H1 (cell line): ENCODE measurements around the gene TMEM150B. TPM values are rescaled to one million over a fixed set of nuclear protein-coding genes. Genes with fewer than 3 reads are reported as not detected.
"Not testable (repeated sequence)": the region's sequence is repeated elsewhere in the genome, so short reads cannot be mapped to it uniquely, and the experiment has no call there.

Experiments used
- CTCF ChIA-PET: fragments of 300-600 bp; sonication (Branson Sonifier 250); formaldehyde crosslinking; loops from one replicate; lab custom pipeline; 2021; ENCODE audit not compliant: partially characterized antibody; lab: Charles Lee
- POLR2A ChIA-PET: fragments of 300-600 bp; sonication (Branson Sonifier 250); formaldehyde crosslinking; loops from one replicate; lab custom pipeline; 2021; ENCODE audit warnings: inconsistent platforms; ENCODE audit not compliant: partially characterized antibody; lab: Charles Lee
- DNase-seq, 2 experiments: peaks; one replicate each; pipeline versions ENCODE4 v3.0.0 to v3.0.0-alpha.2; 2010 to 2022; ENCODE audit warnings: low spot score in 2 of 2, low read depth in 1 of 2, mixed read lengths in 1 of 2
- FAIRE-seq: peaks from 2 replicates; lab custom pipeline; 2011; peaks lifted over from hg19 to GRCh38; lab: Jason Lieb, UNC
- H2AFZ ChIP-seq: 2 replicates; pipeline ENCODE4 v1.8.1; 2012; ENCODE audit warnings: low read length, inconsistent platforms
- H2AK5ac ChIP-seq: 2 replicates; pipeline ENCODE4 v1.6.1; 2013; ENCODE audit warnings: low read depth, low read length
- H2BK120ac ChIP-seq: replicated peaks from 2 replicates; pipeline ENCODE3; 2013; ENCODE audit warnings: low read depth, low read length, inconsistent platforms
- H2BK12ac ChIP-seq: 2 replicates; pipeline ENCODE4 v1.6.1; 2013; ENCODE audit warnings: low read depth, low read length
- H2BK15ac ChIP-seq: 2 replicates; pipeline ENCODE4 v1.6.1; 2013; ENCODE audit warnings: low read length
- H2BK20ac ChIP-seq: 2 replicates; pipeline ENCODE4 v1.6.1; 2013; ENCODE audit warnings: low read length
- H2BK5ac ChIP-seq: 2 replicates; pipeline ENCODE4 v1.6.1; 2013; ENCODE audit warnings: low read depth, low read length
- H3K14ac ChIP-seq: 2 replicates; pipeline ENCODE4 v1.6.1; 2013; ENCODE audit warnings: inconsistent platforms; ENCODE audit not compliant: insufficient read length
- H3K18ac ChIP-seq: 2 replicates; pipeline ENCODE4 v1.6.1; 2013; ENCODE audit warnings: low read length; ENCODE audit errors: extremely low read depth
- H3K23ac ChIP-seq: 2 replicates; pipeline ENCODE4 v1.6.1; 2013; ENCODE audit warnings: inconsistent platforms; ENCODE audit not compliant: insufficient read length
- H3K23me2 ChIP-seq: 2 replicates; pipeline ENCODE4 v1.6.1; 2013; ENCODE audit warnings: low read depth, low read length
- H3K27ac ChIP-seq: 2 replicates; pipeline ENCODE4 v1.6.1; 2011; ENCODE audit warnings: low read depth, low read length, inconsistent platforms
- H3K27me3 ChIP-seq, 4 experiments: replicated peaks in 1 of 4; 1 replicate in 1 of 4; 2 replicates in 3 of 4; pipeline versions ENCODE4 v1.6.1 to v1.8.1; 2011 to 2013; ENCODE audit warnings: low read length in 3 of 4, mild to moderate bottlenecking in 3 of 4, inconsistent platforms in 2 of 4, mixed read lengths in 2 of 4, moderate library complexity in 1 of 4; ENCODE audit not compliant: control insufficient read depth in 3 of 4, insufficient read depth in 3 of 4; ENCODE audit errors: extremely low read depth in 1 of 4
- H3K36me3 ChIP-seq, 4 experiments: 2 replicates each; pipeline versions ENCODE4 v1.6.1 to v1.8.1; 2011 to 2013; ENCODE audit warnings: mild to moderate bottlenecking in 4 of 4, low read length in 3 of 4, moderate library complexity in 2 of 4, control low read depth in 1 of 4, inconsistent platforms in 1 of 4; ENCODE audit not compliant: insufficient read depth in 4 of 4, control insufficient read depth in 2 of 4
- H3K4ac ChIP-seq: replicated peaks from 2 replicates; pipeline ENCODE3; 2013; ENCODE audit warnings: low read length, low read depth, mixed read lengths, inconsistent platforms; ENCODE audit not compliant: insufficient read length
- H3K4me1 ChIP-seq, 4 experiments: replicated peaks in 1 of 4; 1 replicate in 1 of 4; 2 replicates in 3 of 4; pipeline versions ENCODE4 v1.6.1 to v1.8.1; 2011 to 2013; ENCODE audit warnings: low read length in 3 of 4, inconsistent platforms in 2 of 4, mixed read lengths in 1 of 4; ENCODE audit not compliant: insufficient read depth in 4 of 4, control insufficient read depth in 3 of 4
- H3K4me2 ChIP-seq, 2 experiments: 2 replicates each; pipeline versions ENCODE4 v1.6.1 to v1.8.1; 2011 to 2013; ENCODE audit warnings: low read depth in 2 of 2, low read length in 2 of 2, control low read depth in 1 of 2, inconsistent platforms in 1 of 2, mild to moderate bottlenecking in 1 of 2; ENCODE audit not compliant: insufficient read depth in 1 of 2
- H3K4me3 ChIP-seq, 4 experiments: fragments of 200-600, 300-600 bp in 1 of 4; sonication (generic), shearing (Covaris generic), sonication (Bioruptor Twin) in 1 of 4; 2 replicates each; pipeline versions ENCODE4 v1.5.1 to v1.8.1; 2011 to 2016; ENCODE audit warnings: low read length in 4 of 4, low read depth in 3 of 4, control low read depth in 2 of 4, inconsistent platforms in 2 of 4, mild to moderate bottlenecking in 2 of 4, mixed read lengths in 1 of 4, moderate library complexity in 1 of 4; ENCODE audit not compliant: insufficient read depth in 2 of 4; ENCODE audit errors: extremely low read depth in 1 of 4
- H3K56ac ChIP-seq: replicated peaks from 2 replicates; pipeline ENCODE3; 2013; ENCODE audit warnings: low read depth, mild to moderate bottlenecking, mixed read lengths, low read length, inconsistent platforms; ENCODE audit not compliant: insufficient read length
- H3K79me1 ChIP-seq: 2 replicates; pipeline ENCODE4 v1.6.1; 2013; ENCODE audit warnings: low read depth, low read length, control low read depth
- H3K79me2 ChIP-seq, 2 experiments: 2 replicates each; pipeline versions ENCODE4 v1.6.1 to v1.8.1; 2012 to 2013; ENCODE audit warnings: low read length in 2 of 2, mild to moderate bottlenecking in 2 of 2, inconsistent platforms in 1 of 2; ENCODE audit not compliant: insufficient read depth in 2 of 2, control insufficient read depth in 1 of 2
- H3K9ac ChIP-seq, 4 experiments: replicated peaks in 1 of 4; 1 replicate in 1 of 4; 2 replicates in 3 of 4; pipeline versions ENCODE4 v1.6.1 to v1.8.1; 2011 to 2013; ENCODE audit warnings: low read depth in 3 of 4, low read length in 3 of 4, control low read depth in 2 of 4, mild to moderate bottlenecking in 2 of 4, moderate library complexity in 2 of 4, inconsistent platforms in 1 of 4; ENCODE audit errors: extremely low read depth in 1 of 4
- H3K9me3 ChIP-seq, 2 experiments: 2 replicates each; pipeline versions ENCODE4 v1.6.1 to v1.8.1; 2012 to 2013; ENCODE audit warnings: mild to moderate bottlenecking in 2 of 2, moderate library complexity in 2 of 2, control low read depth in 1 of 2, inconsistent platforms in 1 of 2, low read depth in 1 of 2, low read length in 1 of 2, mixed read lengths in 1 of 2; ENCODE audit not compliant: insufficient read depth in 2 of 2
- H4K20me1 ChIP-seq, 2 experiments: replicated peaks in 1 of 2; 2 replicates each; pipeline versions ENCODE3 to v1.8.1; 2011 to 2013; ENCODE audit warnings: inconsistent platforms in 2 of 2, low read length in 2 of 2, mild to moderate bottlenecking in 1 of 2; ENCODE audit not compliant: insufficient read depth in 2 of 2, control insufficient read depth in 1 of 2
- H4K5ac ChIP-seq: 2 replicates; pipeline ENCODE4 v1.6.1; 2013; ENCODE audit warnings: low read length, low read depth, mixed read lengths, inconsistent platforms; ENCODE audit not compliant: insufficient read length
- H4K8ac ChIP-seq: 2 replicates; pipeline ENCODE4 v1.8.0; 2013; ENCODE audit warnings: mild to moderate bottlenecking, moderate library complexity, low read length, inconsistent platforms; ENCODE audit not compliant: insufficient read depth; ENCODE audit errors: extremely low read depth
- H4K91ac ChIP-seq: replicated peaks from 2 replicates; pipeline ENCODE3; 2013; ENCODE audit warnings: low read length, mixed read lengths, inconsistent platforms; ENCODE audit not compliant: insufficient read length
- WGBS, 2 experiments: shearing (Covaris generic) in 1 of 2; methylation state at CpG; one replicate each; pipeline versions ENCODE4 v1.1.6 to v1.1.7; 2013 to 2015; ENCODE audit warnings: low lambda C conversion rate in 2 of 2, mixed read lengths in 2 of 2, inconsistent platforms in 1 of 2, low coverage in 1 of 2, missing lambda C conversion rate in 1 of 2; ENCODE audit not compliant: insufficient replicate concordance in 2 of 2, insufficient coverage in 1 of 2, insufficient read length in 1 of 2; ENCODE audit errors: extremely low coverage in 1 of 2, missing lambda C conversion rate in 1 of 2; 5-methylcytosine and 5-hydroxymethylcytosine counted together
- polyA plus RNA-seq, 7 experiments: library from polyadenylated mRNA; depleted of rRNA in 3 of 7; stranded (reverse) in 5 of 7; unstranded in 2 of 7; fragments of >200 nt in 5 of 7; fragments of 200-250 nt in 2 of 7; gene quantifications; 1 replicate in 5 of 7; 2 replicates in 1 of 7; 4 replicates in 1 of 7; pipeline versions ENCODE4 v1.2.1 to v1.2.3, GENCODE V29; 2011 to 2013; ENCODE audit warnings: missing spikeins in 2 of 7, mixed read lengths in 2 of 7
- total RNA-seq: library from RNA; stranded (reverse); fragmentation: NEBNext Ultra II Directional; extraction: Animal tissue kit (Norgen Biotek cat#: 25700); gene quantifications from 2 replicates; pipeline ENCODE4 v1.2.1, GENCODE V29; 2021

TMEM150B gene
- total and polyA plus RNA-seq, 2 of the 8 experiments (the other 6 are each of a cell fraction or from before 2014, with no cell fraction given): 0.41 to 0.91 TPM

DNA sequence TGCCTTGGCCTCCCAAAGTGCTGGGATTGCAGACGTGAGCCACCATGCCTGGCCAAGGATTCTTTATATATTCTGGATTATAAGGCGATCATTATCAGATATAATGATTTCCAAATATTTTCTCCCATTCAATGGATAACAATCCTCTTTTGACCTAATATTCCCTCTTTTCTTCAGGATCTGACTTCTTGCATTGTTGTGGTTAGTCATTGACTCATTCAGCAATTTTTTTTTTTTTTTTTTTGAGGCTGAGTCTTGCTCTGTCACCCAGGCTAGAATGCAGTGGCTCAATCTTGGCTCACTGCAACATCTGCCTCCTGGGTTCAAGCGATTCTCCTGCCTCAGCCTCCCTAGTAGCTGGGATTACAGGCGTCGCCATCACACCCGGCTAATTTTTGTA is 4.7 kb upstream of the TMEM150B start:
- H3K4me1 ChIP-seq, H3K4me3 ChIP-seq, H4K8ac ChIP-seq, H4K20me1 ChIP-seq, H2AFZ ChIP-seq, H3K36me3 ChIP-seq, H2BK20ac ChIP-seq, H3K9me3 ChIP-seq, H3K23me2 ChIP-seq, H3K79me2 ChIP-seq, H2AK5ac ChIP-seq, H2BK15ac ChIP-seq, H3K23ac ChIP-seq, FAIRE-seq, H3K79me1 ChIP-seq, H3K9ac ChIP-seq, H2BK12ac ChIP-seq, H3K27ac ChIP-seq, DNase-seq, H4K91ac ChIP-seq, H3K14ac ChIP-seq, H4K5ac ChIP-seq, H2BK120ac ChIP-seq, H3K4me2 ChIP-seq, CTCF ChIA-PET, H3K56ac ChIP-seq, H3K18ac ChIP-seq, H3K27me3 ChIP-seq, H3K4ac ChIP-seq, H2BK5ac ChIP-seq: not testable (repeated sequence)
- WGBS, 2 experiments: 96% methylated on average over 6 of the region's 6 CpGs; no CpG with 5 or more reads in 1 of the 2 experiments
- POLR2A ChIA-PET: interaction anchor here (1.4 to 2.1 kb wide), 2 partner anchors 10 to 17 kb away, joined by 5 to 6 read pairs; partner anchors contain the start of gene KMT5C
